Stomach (tissue), 4 donors: ENCODE results near the gene GLRA3.

Experiments
- CTCF ChIP-seq, 7 experiments: fragments of 450-650 bp in 4 of 7; fragments of 200-600 bp in 3 of 7; sonication (generic) in 3 of 7; IDR thresholded peaks; one replicate each; pipeline ENCODE4 v1.5.1; 2016 to 2019; ENCODE audit warnings: antibody characterized with exemption in 7 of 7, control low read depth in 2 of 7, mild to moderate bottlenecking in 1 of 7
- EP300 ChIP-seq: sonication (generic); formaldehyde crosslinking; IDR thresholded peaks from one replicate; pipeline ENCODE4 v1.6.1; 2017; ENCODE audit warnings: antibody characterized with exemption
- POLR2A ChIP-seq, 4 donors: fragments of 450-650 bp; IDR thresholded peaks; one replicate each; pipeline ENCODE4 v1.6.1; 2016; ENCODE audit warnings: antibody characterized with exemption in 4 of 4, control low read depth in 2 of 4, mild to moderate bottlenecking in 1 of 4, moderate library complexity in 1 of 4
- POLR2AphosphoS5 ChIP-seq, 3 donors: sonication (generic); formaldehyde crosslinking; IDR thresholded peaks; one replicate each; pipeline ENCODE4 v1.6.1; 2016; ENCODE audit warnings: antibody characterized with exemption in 3 of 3

- TF ChIP-seq CTCF (IDR thresholded peaks at IDR 0.05) (no peak), POLR2AphosphoS5 (IDR thresholded peaks at IDR 0.05) (no peak), POLR2A (IDR thresholded peaks at IDR 0.05) (no peak), EP300 (no peak)
Observed at GRCh38 chr4:174859904-174860303, 30.9 kb upstream of the GLRA3 start.
